Measurements from ENCODE around the gene ASB1. TPM values are rescaled to one million over a fixed set of nuclear protein-coding genes. Genes with fewer than 3 reads are reported as not detected.
"Not testable (repeated sequence)": the region's sequence is repeated elsewhere in the genome, so short reads cannot be mapped to it uniquely, and the experiment has no call there.

The ASB1 gene
- total RNA-seq, 4 donors from 2014 or later: 12.4 to 19.5 (median 15.6) TPM

- H3K4me1 ChIP-seq: no peaks in the 10 kb centered on the region
- no peaks in the 10 kb centered on the region for H3K27me3 ChIP-seq
- no peak overlapping the region for H3K27ac ChIP-seq
- H3K36me3 ChIP-seq: peaks cover 0 to 3% of the 10 kb centered on the region in 2 donors
- peak; percentile 18 to 27 for DNase-seq
- 64 to 72% methylated on average over 18 to 19 of the region's 19 CpGs for WGBS, 2 donors
- no peak overlapping the region for H3K4me3 ChIP-seq (replicated peaks in 1 of 3)
- H3K9me3 ChIP-seq: no peaks in the 10 kb centered on the region
- intact Hi-C loops (cut with DNase I): no loop called here
- TF ChIP-seq, protein P1, sequence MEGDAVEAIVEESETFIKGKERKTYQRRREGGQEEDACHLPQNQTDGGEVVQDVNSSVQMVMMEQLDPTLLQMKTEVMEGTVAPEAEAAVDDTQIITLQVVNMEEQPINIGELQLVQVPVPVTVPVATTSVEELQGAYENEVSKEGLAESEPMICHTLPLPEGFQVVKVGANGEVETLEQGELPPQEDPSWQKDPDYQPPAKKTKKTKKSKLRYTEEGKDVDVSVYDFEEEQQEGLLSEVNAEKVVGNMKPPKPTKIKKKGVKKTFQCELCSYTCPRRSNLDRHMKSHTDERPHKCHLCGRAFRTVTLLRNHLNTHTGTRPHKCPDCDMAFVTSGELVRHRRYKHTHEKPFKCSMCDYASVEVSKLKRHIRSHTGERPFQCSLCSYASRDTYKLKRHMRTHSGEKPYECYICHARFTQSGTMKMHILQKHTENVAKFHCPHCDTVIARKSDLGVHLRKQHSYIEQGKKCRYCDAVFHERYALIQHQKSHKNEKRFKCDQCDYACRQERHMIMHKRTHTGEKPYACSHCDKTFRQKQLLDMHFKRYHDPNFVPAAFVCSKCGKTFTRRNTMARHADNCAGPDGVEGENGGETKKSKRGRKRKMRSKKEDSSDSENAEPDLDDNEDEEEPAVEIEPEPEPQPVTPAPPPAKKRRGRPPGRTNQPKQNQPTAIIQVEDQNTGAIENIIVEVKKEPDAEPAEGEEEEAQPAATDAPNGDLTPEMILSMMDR (IDR thresholded peaks at IDR 0.05): no peak
- no peak for TF ChIP-seq POLR2A (IDR thresholded peaks at IDR 0.05)
Observed at GRCh38 chr2:238404406-238405216, 22.1 kb upstream of the ASB1 start.

GRCh38 chr2:238405217-238405555 lies 21.5 kb upstream of the ASB1 start:
- WGBS, 2 donors: 93 to 94% methylated on average over 3 to 4 of the region's 4 CpGs
- H3K36me3 ChIP-seq; intact Hi-C loops (cut with DNase I); H3K4me3 ChIP-seq (replicated peaks in 1 of 3); H3K27me3 ChIP-seq; DNase-seq; H3K4me1 ChIP-seq; H3K9me3 ChIP-seq; H3K27ac ChIP-seq: not testable (repeated sequence)

DNA sequence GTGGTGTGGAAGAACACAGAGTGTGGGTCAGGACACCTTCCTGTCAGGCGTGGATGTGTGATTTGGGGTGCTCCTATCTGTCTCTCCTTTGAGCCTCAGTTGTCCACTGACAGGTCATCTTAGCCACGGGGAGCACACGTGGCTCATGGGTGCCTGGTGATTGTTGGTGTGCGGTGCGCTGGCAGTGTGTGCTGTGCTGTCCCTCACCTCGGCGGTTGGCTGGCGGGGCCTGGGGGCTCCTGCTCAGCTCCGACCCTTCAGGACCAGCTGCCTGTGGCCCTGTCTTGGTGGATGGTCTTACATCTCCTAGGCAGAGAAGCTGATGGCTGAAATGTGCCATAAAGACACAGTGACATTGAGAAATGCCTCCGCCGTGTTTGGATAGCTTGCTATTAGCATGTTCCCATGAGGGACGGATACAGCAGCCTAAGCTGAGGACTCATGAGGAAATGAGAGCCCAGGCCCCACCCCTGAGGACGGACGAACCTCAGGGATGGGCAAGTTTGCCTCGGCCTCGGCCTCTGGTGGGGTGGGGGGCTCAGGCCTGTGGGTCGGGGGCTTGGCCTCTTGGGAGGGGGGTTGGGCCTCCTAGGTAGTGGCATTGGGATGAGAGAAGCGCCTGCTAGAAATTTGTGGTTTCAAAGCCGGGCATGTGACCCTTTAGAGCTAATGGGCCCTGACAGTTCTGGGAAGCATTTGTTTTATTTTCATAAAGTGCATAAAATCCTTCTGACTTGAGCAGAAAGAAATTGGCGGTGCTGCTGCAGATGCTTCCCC lies 20.3 kb upstream of the ASB1 start:
- Histone ChIP-seq H3K9me3 (no peaks in the 10 kb centered on the region), H3K27me3 (no peaks in the 10 kb centered on the region), H3K27ac (no peak overlapping the region), H3K36me3 (peaks cover 0 to 3% of the 10 kb centered on the region in 2 donors), H3K4me1 (no peaks in the 10 kb centered on the region), H3K4me3 (replicated peaks in 1 of 3) (no peak overlapping the region)
- no peak for DNase-seq
- TF ChIP-seq, protein P1 (IDR thresholded peaks at IDR 0.05): no peak
- TF ChIP-seq POLR2A (IDR thresholded peaks at IDR 0.05): no peak
- 86% methylated on average over 16 to 20 of the region's 20 CpGs for WGBS, 2 donors
- intact Hi-C loops (cut with DNase I): no loop called here

DNA sequence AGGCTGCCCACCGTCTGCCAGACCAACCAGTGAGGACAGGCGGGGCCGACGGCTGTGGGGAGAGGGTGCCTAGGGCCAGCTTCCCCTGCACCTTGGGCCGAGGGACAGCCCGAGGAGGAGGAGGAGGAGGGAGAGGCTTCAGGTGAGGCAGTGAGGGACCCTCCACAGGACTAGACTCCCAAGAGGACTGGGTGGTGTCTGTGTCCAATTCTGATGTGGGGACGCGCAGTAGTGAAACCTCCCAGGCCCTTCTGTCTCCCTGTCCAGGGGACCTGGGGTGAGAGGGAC lies 19.8 kb upstream of the ASB1 start:
- DNase-seq: no peak
- Histone ChIP-seq H3K27ac (no peak overlapping the region), H3K4me3 (replicated peaks in 1 of 3) (no peak overlapping the region), H3K4me1 (no peaks in the 10 kb centered on the region), H3K27me3 (no peaks in the 10 kb centered on the region), H3K9me3 (no peaks in the 10 kb centered on the region), H3K36me3 (peaks cover 0 to 3% of the 10 kb centered on the region in 2 donors)
- TF ChIP-seq, protein P1 (IDR thresholded peaks at IDR 0.05): no peak
- no peak for TF ChIP-seq POLR2A (IDR thresholded peaks at IDR 0.05)
- WGBS, 2 donors: 81 to 83% methylated on average over 8 of the region's 8 CpGs
- intact Hi-C loops (cut with DNase I): no loop called here

DNA sequence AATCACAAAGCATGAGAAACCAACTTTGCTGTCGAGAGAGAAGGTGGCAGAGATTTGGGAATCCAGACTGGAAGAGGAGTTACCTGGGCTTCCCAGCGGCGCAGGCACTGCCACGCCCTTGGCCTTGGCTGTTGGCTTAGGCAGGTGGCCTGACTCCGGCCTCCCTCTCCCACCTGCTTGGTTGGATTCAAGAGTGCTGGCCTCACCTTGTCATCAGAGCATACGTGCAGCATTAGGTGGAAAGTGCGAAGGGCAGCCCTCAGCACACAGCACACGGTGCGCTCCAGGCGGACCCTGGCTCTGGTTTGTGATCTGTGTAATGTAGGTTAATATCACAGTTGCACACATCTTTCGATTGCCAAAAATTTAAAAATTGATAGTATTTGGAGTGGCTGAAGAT lies 19.2 kb upstream of the ASB1 start:
- H3K4me3 ChIP-seq (replicated peaks in 1 of 3): no peak overlapping the region

More for the DNA sequence above, 19.2 kb upstream of the ASB1 start:
- Histone ChIP-seq H3K27me3 (no peaks in the 10 kb centered on the region), H3K9me3 (no peaks in the 10 kb centered on the region), H3K27ac (no peak overlapping the region), H3K4me1 (no peaks in the 10 kb centered on the region), H3K36me3 (peaks cover 0 to 3% of the 10 kb centered on the region in 2 donors)
- 90 to 91% methylated on average over 11 of the region's 11 CpGs for WGBS, 2 donors
- no peak for DNase-seq
- TF ChIP-seq POLR2A (IDR thresholded peaks at IDR 0.05): no peak
- TF ChIP-seq, protein P1 (IDR thresholded peaks at IDR 0.05): no peak
- intact Hi-C loops (cut with DNase I): no loop called here
